ENCODE measurements around the gene INSRR.

Gene INSRR

GRCh38 chr1:156858959-156859522 is at the start of gene INSRR:
Gene INSRR, minus strand, starts transcription at chr1:156859117. Its CDS starts 496 bp downstream, at chr1:156858621.
- DNase-seq = no peak

- DNase-seq = no peak
Observed at GRCh38 chr1:156908541-156908940, 49.6 kb upstream of the INSRR start.

GRCh38 chr1:156906206-156906906 is 47.4 kb upstream of the INSRR start:
- DNase-seq = no peak

GRCh38 chr1:156905651-156906050 is 46.7 kb upstream of the INSRR start:
- no peak for DNase-seq

- DNase-seq = no peak
Observed at GRCh38 chr1:156905176-156905575, 46.3 kb upstream of the INSRR start.

- DNase-seq = no peak
Observed at GRCh38 chr1:156904187-156904959, 45.5 kb upstream of the INSRR start.

GRCh38 chr1:156903328-156904091 is 44.6 kb upstream of the INSRR start:
- DNase-seq = no peak

GRCh38 chr1:156901966-156902915 is 43.3 kb upstream of the INSRR start:
- no peak for DNase-seq

- no peak for DNase-seq
Observed at GRCh38 chr1:156901590-156901900, 42.6 kb upstream of the INSRR start.

GRCh38 chr1:156900896-156901589 is 42.1 kb upstream of the INSRR start:
- DNase-seq = no peak

GRCh38 chr1:156899956-156900718 is 41.2 kb upstream of the INSRR start:
- no peak for DNase-seq

- no peak for DNase-seq
Observed at GRCh38 chr1:156898971-156899664, 40.2 kb upstream of the INSRR start.

- DNase-seq = peak; percentile 87
Observed at GRCh38 chr1:156898161-156898566, 39.2 kb upstream of the INSRR start.

- DNase-seq = peak; percentile 79
Observed at GRCh38 chr1:156897078-156897825, 38.3 kb upstream of the INSRR start.

- peak; percentile 98 for DNase-seq
Observed at GRCh38 chr1:156896490-156897033, 37.6 kb upstream of the INSRR start.

GRCh38 chr1:156895927-156896326 is 37.0 kb upstream of the INSRR start:
- DNase-seq = no peak

GRCh38 chr1:156895455-156895812 is 36.5 kb upstream of the INSRR start:
- peak; percentile 89 for DNase-seq

GRCh38 chr1:156894711-156895454 is 36.0 kb upstream of the INSRR start:
- no peak for DNase-seq
